Liver (tissue), 9 donors: Measurements from ENCODE around the gene CYP8B1. TPM values are rescaled to one million over a fixed set of nuclear protein-coding genes. Genes with fewer than 3 reads are reported as not detected.

Experiments used
- DNase-seq: peaks from one replicate; pipeline ENCODE4 v3.0.0-alpha.2; 2017; ENCODE audit warnings: low spot score
- H3K27ac ChIP-seq, 2 donors: one replicate each; pipeline ENCODE4 v1.7.0; 2013; ENCODE audit warnings: inconsistent platforms in 2 of 2, low read length in 2 of 2, control low read depth in 1 of 2, low read depth in 1 of 2, mild to moderate bottlenecking in 1 of 2
- H3K27me3 ChIP-seq, 4 donors: one replicate each; pipeline versions ENCODE4 v1.6.1 to v1.7.0; 2013; ENCODE audit warnings: low read length in 3 of 4, inconsistent platforms in 1 of 4, mild to moderate bottlenecking in 1 of 4, moderate library complexity in 1 of 4; ENCODE audit not compliant: control insufficient read depth in 4 of 4, insufficient read depth in 4 of 4
- H3K36me3 ChIP-seq, 4 donors: one replicate each; pipeline versions ENCODE4 v1.6.1 to v1.7.0; 2013; ENCODE audit warnings: low read length in 3 of 4, mild to moderate bottlenecking in 3 of 4, low read depth in 1 of 4, moderate library complexity in 1 of 4; ENCODE audit not compliant: control insufficient read depth in 4 of 4, insufficient read depth in 3 of 4
- H3K4me1 ChIP-seq, 4 donors: one replicate each; pipeline versions ENCODE4 v1.6.1 to v1.7.0; 2013; ENCODE audit warnings: low read length in 3 of 4, mild to moderate bottlenecking in 3 of 4, moderate library complexity in 1 of 4; ENCODE audit not compliant: control insufficient read depth in 4 of 4, insufficient read depth in 4 of 4
- H3K4me3 ChIP-seq, 3 donors: one replicate each; pipeline versions ENCODE4 v1.6.1 to v1.7.0; 2013; ENCODE audit warnings: low read length in 3 of 3, control low read depth in 1 of 3, low read depth in 1 of 3, mild to moderate bottlenecking in 1 of 3
- H3K9ac ChIP-seq, 2 donors: one replicate each; pipeline ENCODE4 v1.7.0; 2013; ENCODE audit warnings: low read length in 2 of 2, mild to moderate bottlenecking in 2 of 2, moderate library complexity in 2 of 2, control low read depth in 1 of 2, low read depth in 1 of 2
- H3K9me3 ChIP-seq, 4 donors: one replicate each; pipeline versions ENCODE4 v1.6.1 to v1.7.0; 2013; ENCODE audit warnings: low read length in 3 of 4; ENCODE audit not compliant: control insufficient read depth in 4 of 4
- CTCF ChIP-seq: fragments of 150-350 bp; IDR thresholded peaks from 2 replicates; pipeline ENCODE4 v1.5.1; 2017; ENCODE audit warnings: improper control_type of control experiment, low read depth, low read length; ENCODE audit not compliant: missing input control
- EGR1 ChIP-seq, 2 donors: IDR thresholded peaks; 2 replicates each; pipeline ENCODE4 v1.6.1; 2016 to 2018; ENCODE audit warnings: antibody characterized with exemption in 2 of 2, low read depth in 2 of 2
- FOXA1 ChIP-seq: IDR thresholded peaks from 2 replicates; pipeline ENCODE4 v1.6.1; 2016; ENCODE audit warnings: antibody characterized with exemption
- FOXA2 ChIP-seq: IDR thresholded peaks from 2 replicates; pipeline ENCODE4 v1.6.1; 2016; ENCODE audit warnings: antibody characterized with exemption
- GABPA ChIP-seq, 2 donors: IDR thresholded peaks in 1 of 2; conservative IDR thresholded peaks in 1 of 2; 2 replicates each; pipeline ENCODE4 v1.6.1; 2016; ENCODE audit warnings: antibody characterized with exemption in 2 of 2, mild to moderate bottlenecking in 1 of 2, moderate library complexity in 1 of 2
- HNF4A ChIP-seq, 2 donors: conservative IDR thresholded peaks; 2 replicates each; pipeline ENCODE4 v1.6.1; 2016; ENCODE audit warnings: antibody characterized with exemption in 2 of 2, mild to moderate bottlenecking in 2 of 2
- HNF4G ChIP-seq: IDR thresholded peaks from 2 replicates; pipeline ENCODE4 v1.6.1; 2016; ENCODE audit warnings: antibody characterized with exemption
- JUND ChIP-seq, 2 donors: IDR thresholded peaks; 2 replicates each; pipeline ENCODE4 v1.6.1; 2016; ENCODE audit warnings: antibody characterized with exemption in 2 of 2
- NR2F2 ChIP-seq: IDR thresholded peaks from 2 replicates; pipeline ENCODE4 v1.6.1; 2016; ENCODE audit warnings: antibody characterized with exemption
- RAD21 ChIP-seq, 2 donors: IDR thresholded peaks; 2 replicates each; pipeline ENCODE4 v1.6.1; 2016; ENCODE audit warnings: antibody characterized with exemption in 2 of 2, mild to moderate bottlenecking in 2 of 2
- REST ChIP-seq: IDR thresholded peaks from 2 replicates; pipeline ENCODE4 v1.6.1; 2016; ENCODE audit warnings: antibody characterized with exemption, mild to moderate bottlenecking
- RXRA ChIP-seq, 2 donors: IDR thresholded peaks; 2 replicates each; pipeline ENCODE4 v1.6.1; 2017 to 2018; ENCODE audit warnings: antibody characterized with exemption in 2 of 2, mild to moderate bottlenecking in 1 of 2
- SP1 ChIP-seq: IDR thresholded peaks from 2 replicates; pipeline ENCODE4 v1.6.1; 2018; ENCODE audit warnings: antibody characterized with exemption, mild to moderate bottlenecking
- ZBTB33 ChIP-seq: IDR thresholded peaks from 2 replicates; pipeline ENCODE4 v1.6.1; 2016; ENCODE audit warnings: antibody characterized with exemption
- WGBS: extraction: QIAGEN DNeasy Blood & Tissue Kit; methylation state at CpG from one replicate; pipeline ENCODE4 v1.1.7; 2013; 5-methylcytosine and 5-hydroxymethylcytosine counted together
- polyA plus RNA-seq, 2 donors: library from polyadenylated mRNA; stranded (reverse) in 1 of 2; unstranded in 1 of 2; fragments of 200-250 nt in 1 of 2; fragments of >200 nt in 1 of 2; fragmentation: Nextera tagmentation in 1 of 2; extraction: Ambion mirVana in 1 of 2; gene quantifications; one replicate each; pipeline versions ENCODE4 v1.2.1 to v1.2.3, GENCODE V29; 2013 to 2015
- total RNA-seq, 2 donors: library from RNA; depleted of rRNA; stranded (reverse); fragments of >200 nt; gene quantifications; one replicate each; pipeline ENCODE4 v1.2.3, GENCODE V29; 2014
- donor health status: healthy.
- donor health status: healthy.
- donor health status: healthy.
- donor health status: healthy.
- donor health status: healthy.

The CYP8B1 gene
- total and polyA plus RNA-seq, 4 donors = 21.2 to 490 (median 223) TPM

GRCh38 chr3:42898896-42899675 is 23.4 kb upstream of the CYP8B1 start:
- no peaks in the 10 kb centered on the region for H3K27me3 ChIP-seq
- no peak overlapping the region for H3K27ac ChIP-seq
- no peak overlapping the region for H3K9ac ChIP-seq
- no peak for DNase-seq
- H3K4me1 ChIP-seq = no peaks in the 10 kb centered on the region
- H3K36me3 ChIP-seq = no peaks in the 10 kb centered on the region
- H3K4me3 ChIP-seq = no peak overlapping the region
- no peak for TF ChIP-seq SP1
- no peak for TF ChIP-seq REST
- TF ChIP-seq EGR1 (IDR thresholded peaks at IDR 0.05; ENCODE audit: low read depth in 2 of 2) = no peak
- no peak for TF ChIP-seq FOXA1
- TF ChIP-seq RXRA (IDR thresholded peaks at IDR 0.05) = no peak
- TF ChIP-seq GABPA (IDR thresholded peaks at IDR 0.05 in 1 of 2, conservative IDR thresholded peaks at IDR 0.05 in 1 of 2) = no peak
- no peak for TF ChIP-seq HNF4G
- no peaks in the 10 kb centered on the region for H3K9me3 ChIP-seq

GRCh38 chr3:42895580-42895868 is 19.8 kb upstream of the CYP8B1 start:
- no peak for TF ChIP-seq EGR1 (IDR thresholded peaks at IDR 0.05; ENCODE audit: low read depth in 2 of 2)
- TF ChIP-seq HNF4G = no peak
- no peak for TF ChIP-seq HNF4A (conservative IDR thresholded peaks at IDR 0.05)
- no peak for DNase-seq
- H3K4me1 ChIP-seq = no peaks in the 10 kb centered on the region

GRCh38 chr3:42894698-42895579 is 19.3 kb upstream of the CYP8B1 start:
- H3K27ac ChIP-seq = no peak overlapping the region
- no peaks in the 10 kb centered on the region for H3K9me3 ChIP-seq
- H3K27me3 ChIP-seq = no peaks in the 10 kb centered on the region
- DNase-seq = no peak
- H3K4me3 ChIP-seq = no peak overlapping the region
- no peaks in the 10 kb centered on the region for H3K4me1 ChIP-seq
- H3K36me3 ChIP-seq = no peaks in the 10 kb centered on the region
- no peak overlapping the region for H3K9ac ChIP-seq
- 66% methylated on average over 3 of the region's 3 CpGs for WGBS
- TF ChIP-seq JUND (IDR thresholded peaks at IDR 0.05) (no peak), ZBTB33 (no peak), NR2F2 (no peak), RXRA (IDR thresholded peaks at IDR 0.05) (no peak), FOXA2 (no peak), HNF4A (conservative IDR thresholded peaks at IDR 0.05) (no peak), FOXA1 (no peak), REST (no peak), CTCF (no peak), EGR1 (IDR thresholded peaks at IDR 0.05; ENCODE audit: low read depth in 2 of 2) (no peak), RAD21 (IDR thresholded peaks at IDR 0.05) (no peak)

More at GRCh38 chr3:42895580-42895868, 19.8 kb upstream of the CYP8B1 start:
- Histone ChIP-seq H3K4me3 (no peak overlapping the region), H3K27ac (no peak overlapping the region), H3K36me3 (no peaks in the 10 kb centered on the region), H3K9me3 (no peaks in the 10 kb centered on the region), H3K9ac (no peak overlapping the region), H3K27me3 (no peaks in the 10 kb centered on the region)
